Measurements from ENCODE around the gene NLN.
"Not testable (repeated sequence)": the region's sequence is repeated elsewhere in the genome, so short reads cannot be mapped to it uniquely, and the experiment has no call there.

The NLN gene

GRCh38 chr5:65721720-65722574 is at the start of gene NLN, which contains the start of gene SGTB:
NLN (plus strand) TSS chr5:65722205; CDS start chr5:65722374, 169 bp downstream.
SGTB (minus strand) TSS chr5:65722109; CDS start chr5:65720807, 1,302 bp downstream.
- DNase-seq, result peak; percentile 46

- no peak for DNase-seq
These were observed 49.2 kb upstream of the NLN start for GRCh38 chr5:65672796-65673195.

- DNase-seq, result no peak
These were observed 47.3 kb upstream of the NLN start for GRCh38 chr5:65674749-65675148.

GRCh38 chr5:65676056-65676455 is 45.9 kb upstream of the NLN start:
- DNase-seq, result not testable (repeated sequence)

DNA sequence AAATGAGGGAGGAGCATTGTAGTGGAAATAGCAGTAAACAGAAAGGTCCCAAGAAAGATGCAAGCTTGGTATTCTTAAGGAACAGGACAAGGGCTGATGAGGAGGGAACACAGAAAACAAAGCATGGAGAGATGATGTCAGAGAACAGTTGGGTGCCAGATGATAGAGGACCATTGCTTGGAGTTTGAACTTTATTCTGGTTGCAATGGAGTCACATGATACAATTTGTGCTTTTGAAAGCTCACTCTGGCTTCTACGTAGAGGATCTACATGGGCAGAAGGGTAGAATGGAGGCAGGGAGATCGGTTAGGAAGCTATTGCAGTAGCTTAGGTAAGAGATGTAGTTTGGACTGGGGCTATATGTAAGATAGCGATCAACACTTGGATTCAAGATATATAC is 39.9 kb upstream of the NLN start:
- DNase-seq, result no peak

- no peak for DNase-seq
These were observed 28.9 kb upstream of the NLN start for GRCh38 chr5:65693121-65693520.

DNA sequence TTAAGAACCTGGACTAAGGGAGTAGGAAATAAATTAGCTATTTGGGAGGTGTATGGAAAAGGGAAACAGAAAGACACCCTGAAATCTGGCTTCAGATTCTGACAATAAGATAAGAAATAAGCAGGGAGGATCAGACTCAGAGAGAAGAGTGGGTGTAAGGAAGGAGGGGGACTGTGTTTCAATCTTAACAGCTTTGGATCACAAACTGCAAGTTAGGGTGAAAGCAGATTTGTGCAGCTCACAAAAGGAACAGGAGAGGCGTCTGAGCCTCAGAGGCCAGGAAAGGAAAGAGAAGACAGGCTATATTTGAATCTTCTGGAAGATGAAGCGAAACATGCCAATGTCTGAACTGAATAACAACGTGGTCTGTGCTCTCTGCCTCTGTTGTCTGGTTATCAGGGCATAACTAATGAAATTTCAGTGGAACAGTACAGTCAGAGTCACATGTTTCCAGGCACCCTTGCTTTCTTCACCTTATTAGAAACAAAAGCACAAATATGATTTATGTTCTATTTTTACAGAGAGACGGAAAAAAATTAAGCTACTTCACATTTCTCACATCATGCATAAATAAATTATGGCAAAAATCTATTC is 26.7 kb upstream of the NLN start:
- DNase-seq, result no peak

DNA sequence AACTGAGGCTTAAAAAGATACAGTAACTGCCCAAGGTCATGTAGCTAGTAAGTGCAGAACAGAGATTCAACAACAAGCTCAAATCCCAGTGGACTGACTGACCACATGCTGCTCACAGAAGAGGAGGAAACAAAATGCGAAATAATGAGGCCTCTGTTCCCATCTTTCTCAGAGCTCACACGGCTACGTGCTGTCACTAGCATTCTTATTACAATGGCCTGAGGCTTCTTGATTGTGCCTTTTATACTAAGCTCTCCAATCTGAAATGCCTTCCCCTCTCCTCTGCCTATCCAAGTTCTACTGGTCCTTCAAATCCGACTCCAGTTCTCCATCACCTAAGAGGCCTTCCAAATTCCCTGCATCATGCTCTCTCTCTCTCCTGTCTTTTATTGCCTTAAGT is 26.1 kb upstream of the NLN start:
- DNase-seq, result no peak

GRCh38 chr5:65696892-65697291 is 25.1 kb upstream of the NLN start:
- DNase-seq, result no peak

DNA sequence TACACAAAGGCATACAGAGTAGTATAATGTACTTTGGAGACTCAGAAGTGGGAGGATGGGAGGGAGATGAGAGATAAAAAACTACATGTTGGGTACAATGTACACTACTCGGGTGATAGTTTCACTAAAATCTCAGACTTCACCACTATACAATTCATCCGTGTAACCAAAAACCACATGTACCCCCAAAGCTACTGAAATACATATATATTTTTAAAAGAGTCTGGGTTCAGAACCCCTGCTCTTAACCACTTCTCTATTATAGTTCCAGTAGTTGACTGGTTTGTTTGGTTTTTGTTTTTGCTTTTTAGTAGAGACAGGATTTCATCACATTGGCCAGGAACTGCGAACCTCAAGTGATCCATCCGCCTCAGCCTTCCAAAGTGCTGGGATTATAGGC is 22.7 kb upstream of the NLN start:
- no peak for DNase-seq

DNA sequence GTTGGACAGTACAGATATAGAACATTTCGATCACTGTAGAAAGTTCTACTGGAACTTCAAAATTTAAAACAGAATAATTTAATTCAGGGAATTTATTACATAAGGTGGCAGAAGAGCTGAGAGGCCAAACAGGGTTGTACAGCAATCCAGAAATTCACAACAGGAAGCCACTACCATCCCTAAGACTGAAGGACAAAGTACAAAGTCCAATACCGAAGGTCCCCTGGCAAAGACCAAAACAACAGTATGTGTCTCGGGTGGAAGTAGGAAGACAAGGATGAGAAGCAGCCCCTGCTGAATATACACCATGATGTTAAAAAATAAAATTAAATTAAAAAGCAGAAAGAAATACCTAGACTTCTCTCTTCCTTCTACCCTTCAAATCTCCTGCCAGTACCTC is 20.0 kb upstream of the NLN start:
- no peak for DNase-seq

DNA sequence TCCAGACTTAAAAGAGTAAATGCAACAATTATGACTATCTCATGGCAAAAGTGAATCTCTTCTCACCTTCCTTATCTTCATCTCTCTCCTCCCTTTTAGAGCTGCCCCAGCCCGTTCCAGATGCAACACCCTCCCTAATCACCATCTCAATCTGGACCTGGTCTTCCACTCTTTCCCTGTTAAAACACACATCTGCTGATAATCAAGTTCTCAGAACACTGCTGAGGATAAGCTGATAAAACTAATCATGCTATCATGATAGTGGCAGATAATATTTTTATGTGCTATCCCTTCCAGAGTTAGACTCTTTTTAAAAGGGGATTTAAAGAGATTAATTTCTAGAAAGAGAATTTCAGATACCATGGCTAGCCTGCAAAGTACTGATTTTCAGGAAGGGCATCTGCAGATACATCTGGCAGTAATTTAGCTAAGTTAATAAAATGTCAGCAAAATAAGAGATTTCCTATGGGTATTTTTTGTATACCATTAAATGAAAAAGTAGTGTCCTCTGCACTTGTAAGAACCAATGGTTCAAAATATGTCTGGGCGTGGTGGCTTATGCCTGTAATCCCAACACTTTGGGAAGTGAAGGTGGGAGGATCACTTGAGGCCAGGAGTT is 17.3 kb upstream of the NLN start:
- DNase-seq, result no peak

- DNase-seq, result no peak
These were observed 14.3 kb upstream of the NLN start for GRCh38 chr5:65707663-65708062.

DNA sequence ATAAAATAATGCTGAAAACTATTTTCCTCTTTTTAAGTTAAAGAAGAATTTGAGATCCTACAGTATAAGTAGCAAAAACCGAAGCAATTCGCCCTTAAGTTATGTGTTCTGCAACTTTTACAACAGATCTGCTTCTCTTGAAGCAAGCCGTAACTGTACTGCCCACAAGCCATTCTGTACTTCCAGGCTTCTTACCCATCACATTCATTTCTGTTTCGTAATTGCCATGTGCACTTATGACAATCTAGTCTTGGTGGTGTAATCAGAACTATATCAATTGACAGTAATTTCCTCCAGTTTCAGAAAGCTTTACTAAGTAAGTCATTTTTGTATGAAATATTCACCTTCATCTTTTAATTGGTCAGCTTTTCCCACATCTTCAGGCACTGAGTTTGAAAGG is 13.9 kb upstream of the NLN start:
- DNase-seq, result no peak

DNA sequence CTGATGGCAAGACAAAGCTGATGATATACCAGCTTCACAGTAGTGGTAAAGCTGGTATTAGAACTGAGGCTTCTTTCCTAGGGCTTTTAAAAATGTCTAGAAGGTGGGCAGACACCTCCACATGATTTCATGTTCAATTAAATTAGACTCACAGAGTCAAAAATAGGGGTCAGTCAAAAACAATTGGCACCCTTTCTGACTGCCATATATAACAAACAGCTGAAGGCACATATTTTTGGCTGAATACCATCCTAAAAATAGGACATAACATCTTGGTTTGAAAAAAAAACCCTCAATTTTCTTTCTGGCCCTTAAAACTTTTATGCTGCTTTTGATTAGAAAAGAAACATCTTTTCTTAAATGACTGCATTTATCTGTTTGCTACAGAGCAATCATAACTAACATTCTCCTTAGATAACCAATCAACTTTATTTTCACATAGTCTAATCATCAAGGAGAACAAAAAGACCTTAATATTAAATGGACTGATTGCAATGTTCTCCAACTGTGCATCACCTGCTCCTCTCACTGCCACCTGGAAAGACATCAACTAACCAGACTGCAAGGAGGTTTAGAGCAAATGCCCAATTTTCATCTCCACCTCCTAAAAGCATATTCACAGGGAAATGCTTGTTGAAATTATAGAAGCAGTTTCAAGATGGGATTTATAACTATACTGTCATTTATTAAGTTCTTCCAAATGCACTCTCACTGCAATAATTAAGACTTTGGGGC is 3.3 kb upstream of the NLN start:
- no peak for DNase-seq

- DNase-seq, result peak; percentile 22
These were observed 820 bp upstream of the NLN start for GRCh38 chr5:65721050-65721719.

DNA sequence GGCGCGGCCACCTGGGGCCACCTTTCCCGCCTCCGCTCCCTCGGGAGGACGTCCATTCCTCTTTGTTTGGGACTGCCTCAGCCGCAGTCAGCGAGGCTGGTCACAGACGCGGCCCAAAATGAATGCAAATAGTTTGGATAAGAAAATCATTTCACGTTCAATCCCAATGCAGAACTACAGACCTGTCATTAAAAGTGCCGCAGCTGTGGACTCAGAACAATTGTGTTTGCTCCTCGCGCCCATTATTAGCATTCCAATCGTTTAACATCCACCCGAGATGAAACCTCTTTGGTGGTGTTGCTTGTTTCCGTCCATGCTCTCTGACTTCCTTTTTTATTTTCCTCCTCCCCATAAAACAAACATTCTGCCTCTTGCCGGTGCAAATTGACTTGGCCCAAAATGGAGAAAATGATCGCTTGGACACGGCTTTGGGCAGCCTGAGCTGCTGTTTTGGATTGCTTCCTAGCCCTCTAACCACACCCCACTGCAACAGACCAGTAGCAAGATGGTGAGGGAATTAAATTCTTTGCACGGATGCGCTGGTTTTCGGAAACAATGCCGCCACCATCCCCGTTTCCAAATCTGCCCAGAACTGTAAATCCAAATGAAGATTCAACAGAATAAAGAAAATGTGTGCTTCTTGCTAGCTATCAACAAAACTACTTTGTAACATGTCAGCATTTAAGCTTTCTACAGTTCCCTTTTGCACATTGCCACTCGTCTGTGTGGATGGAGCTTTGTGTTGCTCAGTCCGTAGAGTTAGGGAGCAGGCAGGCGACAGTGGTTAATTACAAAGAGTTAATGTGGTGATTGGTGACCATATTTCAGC is 784 bp downstream of the NLN start:
- peak; percentile 57 for DNase-seq

DNA sequence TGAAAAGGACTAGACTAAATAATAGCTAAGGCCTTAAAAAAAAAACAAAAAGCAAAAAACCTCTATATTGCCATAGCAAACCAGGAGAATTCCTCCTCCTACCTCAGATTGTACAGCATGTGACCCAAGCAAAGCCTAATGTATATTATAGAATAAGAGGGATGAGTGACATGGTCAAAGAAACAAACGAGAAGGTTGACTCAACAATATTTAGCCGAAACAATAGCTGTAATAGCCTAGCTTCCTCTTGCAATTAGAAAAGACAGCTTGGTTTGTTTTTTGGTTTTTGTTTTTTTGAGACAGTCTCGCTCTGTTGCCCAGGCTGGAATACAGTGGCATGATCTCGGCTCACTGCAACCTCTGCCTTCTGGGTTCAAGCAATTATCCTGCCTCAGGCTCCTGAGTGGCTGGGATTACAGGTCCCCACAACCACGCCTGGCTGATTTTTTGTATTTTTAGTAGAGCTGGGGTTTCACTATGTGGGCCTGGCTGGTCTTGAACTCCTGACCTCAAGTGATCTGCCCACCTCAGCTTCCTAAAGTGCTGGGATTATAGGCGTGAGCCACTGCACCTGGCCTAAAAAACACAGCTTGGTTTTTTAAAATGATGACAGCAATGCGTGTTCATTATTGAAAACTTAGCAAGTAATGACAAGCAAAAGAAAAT is 5.6 kb downstream of the NLN start:
- no peak for DNase-seq

GRCh38 chr5:65728218-65728617 is 6.2 kb downstream of the NLN start:
- DNase-seq, result no peak

GRCh38 chr5:65730910-65731309 is 8.9 kb downstream of the NLN start:
- DNase-seq, result no peak

GRCh38 chr5:65732046-65732445 is 10.0 kb downstream of the NLN start:
- not testable (repeated sequence) for DNase-seq

Measured in NCI-H526 treated with DMSO at 0.1 percent for 48 hours (cell line).